DND-41 (cell line): ENCODE measurements around the gene ZNF695.

Source experiments
- ATAC-seq: fragments of 200-7000 bp; cut with Tn5 transposase; 3 replicates; pipeline ENCODE4 v1.9.1; 2021; ENCODE audit warnings: low read depth; ENCODE audit not compliant: insufficient read depth
- DNase-seq: peaks from one replicate; pipeline ENCODE4 v3.0.0-alpha.2; 2020
- H2AFZ ChIP-seq: 2 replicates; pipeline ENCODE4 v1.6.0; 2012; ENCODE audit warnings: low read depth, low read length
- H3K27ac ChIP-seq: 2 replicates; pipeline ENCODE4 v1.5.1; 2012; ENCODE audit warnings: low read length, inconsistent platforms
- H3K27me3 ChIP-seq: fragments of 200-600 bp; sonication (generic); 2 replicates; pipeline ENCODE4 v1.6.0; 2012; ENCODE audit warnings: low read length, mild to moderate bottlenecking, inconsistent platforms; ENCODE audit not compliant: insufficient read depth, poor library complexity
- H3K36me3 ChIP-seq: 2 replicates; pipeline ENCODE4 v1.5.1; 2012; ENCODE audit warnings: low read length, inconsistent platforms; ENCODE audit not compliant: insufficient read depth
- H3K4me1 ChIP-seq: 2 replicates; pipeline ENCODE4 v1.5.1; 2012; ENCODE audit warnings: mild to moderate bottlenecking, low read length; ENCODE audit not compliant: insufficient read depth
- H3K4me2 ChIP-seq: 2 replicates; pipeline ENCODE4 v1.6.0; 2012; ENCODE audit warnings: mild to moderate bottlenecking, moderate library complexity, low read length, inconsistent platforms; ENCODE audit not compliant: insufficient read depth
- H3K4me3 ChIP-seq, 2 experiments: fragments of 200-600 bp in 1 of 2; shearing (Covaris generic) in 1 of 2; 2 replicates each; pipeline ENCODE4 v1.5.1; 2012 to 2016; ENCODE audit warnings: inconsistent platforms in 2 of 2, low read length in 2 of 2, mild to moderate bottlenecking in 2 of 2, low read depth in 1 of 2, moderate library complexity in 1 of 2
- H3K79me2 ChIP-seq: 2 replicates; pipeline ENCODE4 v1.6.0; 2012; ENCODE audit warnings: low read length, inconsistent platforms; ENCODE audit not compliant: insufficient read depth
- H3K9ac ChIP-seq: 2 replicates; pipeline ENCODE4 v1.6.0; 2012; ENCODE audit warnings: low read depth, mild to moderate bottlenecking, inconsistent platforms, low read length, moderate library complexity
- H3K9me3 ChIP-seq: 2 replicates; pipeline ENCODE4 v1.5.1; 2012; ENCODE audit warnings: low read length, moderate library complexity, mild to moderate bottlenecking, inconsistent platforms; ENCODE audit not compliant: insufficient read depth, severe bottlenecking
- H4K20me1 ChIP-seq: 2 replicates; pipeline ENCODE4 v1.6.0; 2012; ENCODE audit warnings: low read length; ENCODE audit not compliant: insufficient read depth
- CTCF ChIP-seq: IDR thresholded peaks from 2 replicates; pipeline ENCODE4 v1.5.1; 2012; ENCODE audit warnings: borderline replicate concordance, low read length, moderate library complexity, mild to moderate bottlenecking; ENCODE audit not compliant: poor library complexity, severe bottlenecking; ENCODE audit errors: extremely low read depth
- EZH2 ChIP-seq: IDR thresholded peaks from 3 replicates; pipeline ENCODE4 v1.6.1; 2012; ENCODE audit warnings: borderline replicate concordance, low read depth, mild to moderate bottlenecking, moderate library complexity, low read length, inconsistent platforms; ENCODE audit not compliant: severe bottlenecking

The ZNF695 gene

DNA sequence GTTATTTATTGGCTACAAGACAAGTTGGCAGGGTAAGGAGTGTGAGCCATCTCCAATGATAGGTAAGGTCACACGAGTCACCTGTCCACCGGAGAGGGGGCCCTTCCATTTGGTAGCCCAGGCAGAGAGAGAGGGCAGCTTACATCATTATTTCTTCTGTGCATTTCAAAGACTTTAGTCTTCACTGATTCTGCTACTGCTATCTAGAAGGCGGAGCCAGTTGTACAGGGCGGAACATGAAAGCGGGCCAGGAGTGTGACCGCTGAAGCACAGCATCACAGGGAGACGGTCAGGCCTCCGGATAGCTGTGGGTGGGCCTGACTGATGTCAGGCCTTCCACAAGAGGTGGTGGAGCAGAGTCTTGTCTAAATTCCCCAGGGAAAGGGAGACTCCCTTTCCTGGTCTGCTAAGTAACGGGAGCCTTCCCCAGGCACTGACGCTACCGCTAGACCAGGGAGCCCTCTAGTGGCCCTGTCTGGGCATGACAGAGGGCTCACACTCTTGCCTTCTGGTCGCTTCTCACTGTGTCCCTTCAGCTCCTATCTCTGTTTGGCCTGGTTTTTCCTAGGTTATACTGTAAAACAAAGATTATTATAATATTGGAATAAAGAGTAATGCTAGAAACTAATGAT, 36.7 kb downstream of the ZNF695 start:
- ATAC-seq (no peak), DNase-seq (peak; percentile 21)
- Histone ChIP-seq H3K9me3 (peaks cover 54% of the 10 kb centered on the region), H4K20me1 (no peaks in the 10 kb centered on the region), H3K4me1 (no peaks in the 10 kb centered on the region), H3K36me3 (peaks cover 54% of the 10 kb centered on the region), H3K4me2 (no peak overlapping the region), H3K79me2 (no peaks in the 10 kb centered on the region), H3K27ac (no peak overlapping the region), H3K9ac (no peak overlapping the region), H3K27me3 (no peaks in the 10 kb centered on the region), H3K4me3 (no peak overlapping the region), H2AFZ (no peak overlapping the region)
- TF ChIP-seq EZH2 (no peak), CTCF (peak; percentile 58)

GRCh38 chr1:246969621-246970020, 38.2 kb downstream of the ZNF695 start:
- Histone ChIP-seq H3K79me2 (no peaks in the 10 kb centered on the region), H3K4me2 (no peak overlapping the region), H3K27me3 (no peaks in the 10 kb centered on the region), H2AFZ (no peak overlapping the region), H3K4me3 (no peak overlapping the region), H3K36me3 (peaks cover 58% of the 10 kb centered on the region), H3K27ac (no peak overlapping the region), H3K4me1 (no peaks in the 10 kb centered on the region), H4K20me1 (no peaks in the 10 kb centered on the region), H3K9me3 (peaks cover 48% of the 10 kb centered on the region), H3K9ac (no peak overlapping the region)
- TF ChIP-seq EZH2: no peak
- TF ChIP-seq CTCF: no peak
- ATAC-seq (no peak), DNase-seq (no peak)

- no peaks in the 10 kb centered on the region for H3K4me1 ChIP-seq
- H3K27me3 ChIP-seq: no peaks in the 10 kb centered on the region
- DNase-seq: no peak
- H3K27ac ChIP-seq: no peak overlapping the region
- H2AFZ ChIP-seq: no peak overlapping the region
- no peak for TF ChIP-seq EZH2
- no peak for TF ChIP-seq CTCF
- no peak overlapping the region for H3K9ac ChIP-seq
- H4K20me1 ChIP-seq: no peaks in the 10 kb centered on the region
- H3K36me3 ChIP-seq: peaks cover 68% of the 10 kb centered on the region
- no peaks in the 10 kb centered on the region for H3K79me2 ChIP-seq
- peaks cover 30% of the 10 kb centered on the region for H3K9me3 ChIP-seq
- no peak for ATAC-seq
- H3K4me2 ChIP-seq: no peak overlapping the region
- H3K4me3 ChIP-seq: no peak overlapping the region
Observed at GRCh38 chr1:246966502-246966901, 41.4 kb downstream of the ZNF695 start.
